GM12865 (cell line): ENCODE measurements around the gene SIMC1.

Experiments used
- DNase-seq: peaks from one replicate; pipeline ENCODE4 v3.0.0; 2010; ENCODE audit warnings: low read depth
- H3K4me3 ChIP-seq: 2 replicates; pipeline ENCODE4 v1.5.1; 2011; ENCODE audit warnings: mild to moderate bottlenecking, low read depth, low read length, control low read depth
- CTCF ChIP-seq: IDR thresholded peaks from 2 replicates; pipeline ENCODE4 v1.5.1; 2011; ENCODE audit warnings: low read length, control low read depth, low read depth, inconsistent platforms; ENCODE audit not compliant: insufficient read depth; ENCODE audit errors: missing control alignments

The SIMC1 gene

GRCh38 chr5:176388003-176388443 is 149.8 kb downstream of the SIMC1 start:
- TF ChIP-seq CTCF: no peak
- H3K4me3 ChIP-seq: peak overlapping the region; percentile 96
- DNase-seq: peak; percentile 42

- no peak for TF ChIP-seq CTCF
- DNase-seq: peak; percentile 99
- H3K4me3 ChIP-seq: peak within 1 kb of the TSS; percentile 96
These were observed 150.4 kb downstream of the SIMC1 start, which contains the start of the genes HIGD2A and NOP16 for GRCh38 chr5:176388444-176389134. Gene HIGD2A, plus strand, starts transcription at chr5:176388751. Its CDS starts 69 bp downstream, at chr5:176388820. Gene NOP16, minus strand, starts transcription at chr5:176388598. Its CDS starts 59 bp downstream, at chr5:176388539.

GRCh38 chr5:176389135-176390123 is 151.2 kb downstream of the SIMC1 start:
- peak overlapping the region; percentile 76 for H3K4me3 ChIP-seq
- no peak for DNase-seq
- no peak for TF ChIP-seq CTCF

GRCh38 chr5:176391479-176391878 is 153.3 kb downstream of the SIMC1 start:
- no peak overlapping the region for H3K4me3 ChIP-seq
- no peak for TF ChIP-seq CTCF
- DNase-seq: no peak

- TF ChIP-seq CTCF: no peak
- DNase-seq: no peak
- no peak overlapping the region for H3K4me3 ChIP-seq
These were observed 153.8 kb downstream of the SIMC1 start for GRCh38 chr5:176391999-176392398.

- TF ChIP-seq CTCF: no peak
- DNase-seq: no peak
- no peak overlapping the region for H3K4me3 ChIP-seq
These were observed 154.3 kb downstream of the SIMC1 start for GRCh38 chr5:176392526-176392925.
